ENCODE measurements around the gene RHEBL1. TPM values are rescaled to one million over a fixed set of nuclear protein-coding genes. Genes with fewer than 3 reads are reported as not detected.
A peak's percentile ranks its signal among the peaks of the same experiment; 100 is the strongest.

RHEBL1 gene
- total RNA-seq, 1 donor from 2014 or later: 1.5 TPM

DNA sequence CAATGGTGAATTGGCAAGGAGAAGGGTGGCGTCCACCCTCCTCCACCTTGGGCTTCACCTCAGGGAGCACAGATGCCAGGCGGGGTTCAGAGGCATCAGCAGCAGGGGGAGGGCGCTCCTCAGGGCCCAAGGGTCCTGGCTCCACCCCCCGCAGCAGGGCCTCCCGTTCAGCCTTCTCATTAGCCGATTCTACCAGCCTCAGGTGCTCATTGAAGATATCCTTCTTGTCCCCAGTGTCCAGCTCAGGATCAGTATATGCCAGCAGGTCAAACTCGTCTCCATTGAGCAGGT lies 31.9 kb downstream of the RHEBL1 start:
- H3K27ac ChIP-seq: no peak overlapping the region
- TF ChIP-seq CTCF (IDR thresholded peaks at IDR 0.05): no peak
- H3K4me3 ChIP-seq: no peak overlapping the region
- H3K9me3 ChIP-seq: no peaks in the 10 kb centered on the region
- H3K27me3 ChIP-seq (ENCODE audit: low read depth): no peaks in the 10 kb centered on the region
- DNase-seq: peak; percentile 21
- ATAC-seq: no peak
- peaks cover 96% of the 10 kb centered on the region for H3K36me3 ChIP-seq
- peaks cover 7% of the 10 kb centered on the region for H3K4me1 ChIP-seq
- intact Hi-C loops (cut with DNase I): no loop called here

DNA sequence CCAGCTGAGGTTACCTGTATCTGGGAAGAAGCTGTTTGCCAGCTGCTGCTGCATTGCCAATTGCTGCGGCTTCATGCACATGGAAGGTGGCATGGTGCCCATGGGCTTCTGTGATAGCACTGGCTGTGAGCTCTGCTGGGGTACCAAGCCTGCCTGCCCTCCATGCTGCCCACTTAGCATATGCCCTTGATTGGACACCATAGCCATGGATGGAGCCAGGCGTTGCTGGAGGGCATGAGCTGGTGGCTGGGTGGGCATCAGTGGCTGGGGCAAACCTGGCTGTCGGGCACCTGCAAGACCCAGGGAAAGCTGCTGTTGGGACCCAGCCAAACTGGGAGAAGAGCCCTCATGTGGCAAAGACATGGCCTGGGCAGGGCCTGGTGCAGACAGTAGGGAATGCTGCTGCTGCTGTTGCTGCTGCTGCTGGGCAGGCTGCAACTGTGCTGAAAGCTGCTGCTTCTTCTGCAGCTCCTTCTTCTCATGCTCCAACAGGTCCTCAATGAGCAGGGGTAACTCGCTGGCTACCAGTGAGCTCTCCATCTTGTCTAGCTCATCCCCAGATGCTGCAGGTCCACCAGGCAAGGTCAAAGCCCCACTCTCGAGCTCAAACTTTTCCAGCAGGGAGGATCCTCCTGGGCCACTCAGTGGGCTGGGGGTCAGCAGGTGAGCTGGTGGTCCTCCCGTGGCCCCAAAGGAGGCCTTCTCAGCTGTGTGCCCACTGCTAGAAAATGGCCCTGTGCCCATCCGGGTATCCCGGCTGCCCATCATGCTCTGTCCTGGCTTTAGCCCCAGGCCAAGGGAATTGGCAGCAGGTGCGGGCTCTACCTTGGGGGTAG lies 32.5 kb downstream of the RHEBL1 start:
- intact Hi-C loops (cut with DNase I): no loop called here
- no peaks in the 10 kb centered on the region for H3K27me3 ChIP-seq (ENCODE audit: low read depth)
- peaks cover 9% of the 10 kb centered on the region for H3K4me1 ChIP-seq
- ATAC-seq (no peak), DNase-seq (no peak)
- H3K4me3 ChIP-seq: no peak overlapping the region
- H3K9me3 ChIP-seq: no peaks in the 10 kb centered on the region
- no peak for TF ChIP-seq CTCF (IDR thresholded peaks at IDR 0.05)
- no peak overlapping the region for H3K27ac ChIP-seq
- H3K36me3 ChIP-seq: peaks cover 96% of the 10 kb centered on the region

- H3K27me3 ChIP-seq (ENCODE audit: low read depth): no peaks in the 10 kb centered on the region
- H3K9me3 ChIP-seq: no peaks in the 10 kb centered on the region
- DNase-seq (no peak), ATAC-seq (no peak)
- peaks cover 9% of the 10 kb centered on the region for H3K4me1 ChIP-seq
- no peak for TF ChIP-seq CTCF (IDR thresholded peaks at IDR 0.05)
- intact Hi-C loops (cut with DNase I): no loop called here
- no peak overlapping the region for H3K27ac ChIP-seq
- no peak overlapping the region for H3K4me3 ChIP-seq
- H3K36me3 ChIP-seq: peaks cover 96% of the 10 kb centered on the region
Observed at GRCh38 chr12:49036029-49036428, 33.8 kb downstream of the RHEBL1 start.

DNA sequence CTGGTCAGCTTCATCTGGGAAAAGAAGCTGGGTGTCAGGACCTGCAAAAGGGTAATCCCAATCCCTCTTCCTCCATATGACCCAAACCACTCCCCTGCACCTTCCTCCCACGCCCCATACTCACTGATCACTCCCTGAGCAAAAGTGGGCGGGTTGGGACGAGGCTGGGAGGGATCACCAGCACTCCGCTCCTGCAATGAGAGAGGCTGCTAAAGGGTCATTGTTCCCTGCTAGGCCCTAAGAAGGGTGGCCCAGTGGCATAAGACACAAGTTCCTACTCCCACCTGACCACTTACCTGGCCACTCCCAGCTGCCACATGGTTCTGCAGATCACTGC lies 35.5 kb downstream of the RHEBL1 start:
- Histone ChIP-seq H3K27ac (peak overlapping the region; percentile 11), H3K36me3 (peaks cover 95% of the 10 kb centered on the region), H3K9me3 (no peaks in the 10 kb centered on the region), H3K4me1 (peaks cover 9% of the 10 kb centered on the region), H3K4me3 (no peak overlapping the region), H3K27me3 (ENCODE audit: low read depth) (no peaks in the 10 kb centered on the region)
- intact Hi-C loops (cut with DNase I): no loop called here
- no peak for DNase-seq
- ATAC-seq: no peak
- TF ChIP-seq CTCF (IDR thresholded peaks at IDR 0.05): no peak

DNA sequence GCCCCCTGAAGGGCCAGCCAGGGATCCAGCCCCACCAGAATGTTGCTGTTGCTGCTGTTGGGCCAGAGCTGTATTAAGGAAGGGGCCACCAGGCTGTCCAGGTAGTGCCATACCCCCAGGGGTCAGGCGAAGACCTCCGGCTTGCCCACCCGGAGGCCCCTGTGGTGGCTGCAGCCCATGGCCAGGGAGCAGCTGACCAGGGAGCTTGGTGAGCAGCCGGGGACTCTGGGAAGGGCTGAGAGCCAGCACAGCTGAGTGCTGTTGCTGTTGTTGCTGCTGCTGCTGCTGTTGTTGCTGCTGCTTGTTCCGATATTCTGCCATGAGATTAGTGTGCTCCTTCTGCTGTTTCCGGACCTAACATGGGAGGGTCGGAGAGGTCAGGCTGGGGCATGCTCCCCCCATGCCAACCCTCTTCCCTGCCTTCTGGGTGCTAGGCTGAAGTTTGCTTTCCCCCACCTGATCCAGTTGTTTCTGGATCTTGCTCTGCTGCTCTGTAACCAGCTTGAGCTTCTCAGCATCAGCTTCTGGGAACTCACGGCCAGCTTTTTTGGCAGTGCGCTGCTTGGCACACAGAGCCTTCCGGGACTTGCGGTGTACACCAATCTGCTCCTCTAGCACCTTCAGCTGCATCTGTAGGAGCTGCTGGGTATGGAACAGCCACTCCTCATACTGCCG lies 36.0 kb downstream of the RHEBL1 start:
- Histone ChIP-seq H3K4me1 (peaks cover 9% of the 10 kb centered on the region), H3K27me3 (ENCODE audit: low read depth) (no peaks in the 10 kb centered on the region), H3K4me3 (no peak overlapping the region), H3K9me3 (no peaks in the 10 kb centered on the region), H3K27ac (peak overlapping the region; percentile 11), H3K36me3 (peaks cover 95% of the 10 kb centered on the region)
- no peak for TF ChIP-seq CTCF (IDR thresholded peaks at IDR 0.05)
- intact Hi-C loops (cut with DNase I): no loop called here
- DNase-seq: no peak
- ATAC-seq: peak in 1 of 2 donors; percentile 20
